Duodenal mucosa (tissue), 2 donors: Measurements from ENCODE around the gene DUSP28.

Experiments used
- H3K27ac ChIP-seq: one replicate; pipeline ENCODE4 v1.7.0; 2013; ENCODE audit warnings: low read depth, low read length
- H3K27me3 ChIP-seq, 2 donors: one replicate each; pipeline ENCODE4 v1.7.0; 2013; ENCODE audit warnings: low read length in 2 of 2, control low read depth in 1 of 2; ENCODE audit not compliant: insufficient read depth in 2 of 2, control insufficient read depth in 1 of 2
- H3K36me3 ChIP-seq, 2 donors: one replicate each; pipeline ENCODE4 v1.7.0; 2013; ENCODE audit warnings: low read length in 2 of 2, control low read depth in 1 of 2; ENCODE audit not compliant: insufficient read depth in 2 of 2, control insufficient read depth in 1 of 2
- H3K4me1 ChIP-seq, 2 donors: one replicate each; pipeline ENCODE4 v1.7.0; 2013; ENCODE audit warnings: low read length in 2 of 2, control low read depth in 1 of 2; ENCODE audit not compliant: insufficient read depth in 2 of 2, control insufficient read depth in 1 of 2
- H3K4me3 ChIP-seq, 2 donors: one replicate each; pipeline ENCODE4 v1.7.0; 2013; ENCODE audit warnings: low read length in 2 of 2, low read depth in 1 of 2
- H3K9ac ChIP-seq, 2 donors: one replicate each; pipeline ENCODE4 v1.7.0; 2013; ENCODE audit warnings: low read length in 2 of 2, low read depth in 1 of 2
- H3K9me3 ChIP-seq, 2 donors: one replicate each; pipeline ENCODE4 v1.7.0; 2013; ENCODE audit warnings: low read length in 2 of 2, control low read depth in 1 of 2; ENCODE audit not compliant: control insufficient read depth in 1 of 2

Gene DUSP28

GRCh38 chr2:240567137-240567871 lies 7.1 kb downstream of the DUSP28 start:
- Histone ChIP-seq H3K4me3 (peak overlapping the region; percentile 74 to 80), H3K36me3 (peaks cover 0 to 5% of the 10 kb centered on the region in 2 donors), H3K9me3 (no peaks in the 10 kb centered on the region), H3K4me1 (peaks cover 56 to 64% of the 10 kb centered on the region in 2 donors), H3K27me3 (no peaks in the 10 kb centered on the region), H3K9ac (peak overlapping the region; percentile 66 to 87), H3K27ac (peak overlapping the region; percentile 92)

- peaks cover 0 to 11% of the 10 kb centered on the region in 2 donors for H3K36me3 ChIP-seq
- peaks cover 54 to 61% of the 10 kb centered on the region in 2 donors for H3K4me1 ChIP-seq
- no peaks in the 10 kb centered on the region for H3K9me3 ChIP-seq
- peak within 1 kb of the TSS; percentile 87 to 94 for H3K4me3 ChIP-seq
- H3K9ac ChIP-seq: peak within 1 kb of the TSS; percentile 66 to 87
- no peaks in the 10 kb centered on the region for H3K27me3 ChIP-seq
- peak within 1 kb of the TSS; percentile 92 for H3K27ac ChIP-seq
These were observed 7.9 kb downstream of the DUSP28 start, which contains the start of gene RNPEPL1 for GRCh38 chr2:240567872-240568677. Gene RNPEPL1 (plus strand): TSS chr2:240568484. CDS start chr2:240568587, 103 bp downstream.

GRCh38 chr2:240568678-240569522 lies 8.7 kb downstream of the DUSP28 start:
- Histone ChIP-seq H3K27me3 (no peaks in the 10 kb centered on the region), H3K9me3 (no peaks in the 10 kb centered on the region), H3K27ac (peak overlapping the region; percentile 50), H3K36me3 (peaks cover 0 to 19% of the 10 kb centered on the region in 2 donors), H3K9ac (peak overlapping the region; percentile 63 to 85), H3K4me1 (peaks cover 54 to 58% of the 10 kb centered on the region in 2 donors), H3K4me3 (peak overlapping the region; percentile 87 to 94)

- H3K9ac ChIP-seq: peak overlapping the region; percentile 63 to 85
- H3K9me3 ChIP-seq: no peaks in the 10 kb centered on the region
- H3K27ac ChIP-seq: no peak overlapping the region
- H3K4me1 ChIP-seq: peaks cover 48 to 52% of the 10 kb centered on the region in 2 donors
- peak overlapping the region; percentile 87 to 94 for H3K4me3 ChIP-seq
- no peaks in the 10 kb centered on the region for H3K27me3 ChIP-seq
- peaks cover 4 to 25% of the 10 kb centered on the region in 2 donors for H3K36me3 ChIP-seq
These were observed 9.4 kb downstream of the DUSP28 start for GRCh38 chr2:240569523-240569997.

GRCh38 chr2:240569998-240570530 lies 9.9 kb downstream of the DUSP28 start:
- Histone ChIP-seq H3K4me1 (peaks cover 43 to 47% of the 10 kb centered on the region in 2 donors), H3K36me3 (peaks cover 7 to 30% of the 10 kb centered on the region in 2 donors), H3K4me3 (peak overlapping the region; percentile 87 to 94), H3K27ac (no peak overlapping the region), H3K27me3 (no peaks in the 10 kb centered on the region), H3K9me3 (no peaks in the 10 kb centered on the region), H3K9ac (peak overlapping the region in 1 of 2 donors; percentile 63)

GRCh38 chr2:240570531-240571313 lies 10.6 kb downstream of the DUSP28 start:
- Histone ChIP-seq H3K4me3 (peak overlapping the region in 1 of 2 donors; percentile 94), H3K27ac (no peak overlapping the region), H3K36me3 (peaks cover 7 to 37% of the 10 kb centered on the region in 2 donors), H3K9me3 (no peaks in the 10 kb centered on the region), H3K4me1 (peaks cover 36 to 40% of the 10 kb centered on the region in 2 donors), H3K9ac (no peak overlapping the region), H3K27me3 (no peaks in the 10 kb centered on the region)

GRCh38 chr2:240571314-240571973 lies 11.3 kb downstream of the DUSP28 start:
- Histone ChIP-seq H3K27me3 (no peaks in the 10 kb centered on the region), H3K4me3 (no peak overlapping the region), H3K27ac (no peak overlapping the region), H3K4me1 (peaks cover 30 to 34% of the 10 kb centered on the region in 2 donors), H3K36me3 (peaks cover 14 to 44% of the 10 kb centered on the region in 2 donors), H3K9ac (no peak overlapping the region), H3K9me3 (no peaks in the 10 kb centered on the region)

GRCh38 chr2:240572141-240573031 lies 12.2 kb downstream of the DUSP28 start:
- H3K27me3 ChIP-seq: no peaks in the 10 kb centered on the region
- no peak overlapping the region for H3K27ac ChIP-seq
- H3K36me3 ChIP-seq: peaks cover 20 to 53% of the 10 kb centered on the region in 2 donors
- H3K4me1 ChIP-seq: peaks cover 22 to 26% of the 10 kb centered on the region in 2 donors
- no peak overlapping the region for H3K9ac ChIP-seq
- H3K4me3 ChIP-seq: no peak overlapping the region
- no peaks in the 10 kb centered on the region for H3K9me3 ChIP-seq
